DMS114 treated with DMSO at 0.1 percent for 48 hours (cell line): ENCODE results near the gene SEMA7A.

Experiments
- DNase-seq: peaks from one replicate; lab custom pipeline; 2025; ENCODE audit not compliant: unreplicated experiment; lab: John Stamatoyannopoulos, UW

SEMA7A gene

DNA sequence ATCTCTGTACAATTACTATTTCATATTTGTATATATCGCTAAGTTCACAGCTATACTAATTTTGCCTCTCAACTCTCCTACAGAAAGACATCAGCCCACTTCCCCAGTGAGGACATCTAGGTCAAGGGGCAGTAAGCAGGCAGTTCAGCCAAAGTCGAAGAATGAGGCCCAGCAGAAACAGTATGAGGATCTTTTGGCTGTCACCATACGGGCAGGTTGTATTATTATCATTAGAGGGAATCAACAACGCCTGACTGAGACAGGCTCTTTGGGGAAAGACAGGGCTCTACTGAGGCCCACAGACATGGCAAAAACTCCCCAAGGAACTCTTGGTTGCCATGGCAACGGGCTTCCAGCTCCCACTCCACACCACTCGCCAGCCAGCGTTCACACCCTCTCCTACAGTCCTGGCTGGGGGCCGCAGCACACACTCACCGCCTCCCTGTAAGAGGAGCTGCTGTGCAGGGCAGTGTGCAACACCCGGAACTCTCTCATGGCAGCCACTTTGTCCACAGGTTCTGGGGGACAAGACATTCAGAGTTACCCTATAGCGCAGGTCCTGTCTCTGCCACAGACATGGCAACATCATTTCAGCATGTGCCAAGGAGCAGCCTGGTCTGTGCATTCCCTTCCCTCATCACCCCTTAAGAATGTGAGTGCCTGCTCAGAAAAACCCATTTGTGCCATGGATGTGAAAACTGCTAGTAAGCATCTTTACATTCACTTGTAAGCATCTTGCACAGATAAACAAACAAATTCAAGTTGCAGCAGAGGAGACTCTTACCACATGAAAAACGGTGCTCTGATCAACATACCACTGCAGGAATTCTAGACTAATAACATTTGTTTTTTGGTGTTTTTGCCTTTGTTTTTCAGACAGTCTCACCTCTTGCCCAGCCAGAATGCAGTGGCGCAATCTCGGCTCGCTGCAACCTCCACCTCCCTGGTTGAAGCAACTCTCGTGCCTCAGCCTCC is 18.4 kb upstream of the SEMA7A start:
- no peak for DNase-seq

DNA sequence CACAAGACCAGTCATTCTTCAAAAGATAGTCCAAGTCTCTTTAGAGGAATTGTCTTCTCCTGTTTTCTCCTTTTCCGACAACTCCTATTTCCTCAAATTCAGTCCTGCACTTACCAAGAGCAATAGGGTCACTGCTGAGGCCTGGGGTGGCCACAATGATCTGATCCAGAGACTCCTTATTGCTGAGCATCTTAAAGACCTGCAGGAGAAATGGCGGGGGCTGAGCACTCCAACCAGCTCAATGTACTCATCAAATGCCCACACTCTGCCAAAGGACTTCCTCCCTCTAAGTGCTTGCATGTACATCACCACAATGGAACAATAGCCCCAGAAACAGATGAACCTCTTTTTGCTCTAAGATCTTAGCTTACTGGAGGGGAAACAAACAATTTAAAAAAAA is 17.6 kb upstream of the SEMA7A start:
- no peak for DNase-seq

DNA sequence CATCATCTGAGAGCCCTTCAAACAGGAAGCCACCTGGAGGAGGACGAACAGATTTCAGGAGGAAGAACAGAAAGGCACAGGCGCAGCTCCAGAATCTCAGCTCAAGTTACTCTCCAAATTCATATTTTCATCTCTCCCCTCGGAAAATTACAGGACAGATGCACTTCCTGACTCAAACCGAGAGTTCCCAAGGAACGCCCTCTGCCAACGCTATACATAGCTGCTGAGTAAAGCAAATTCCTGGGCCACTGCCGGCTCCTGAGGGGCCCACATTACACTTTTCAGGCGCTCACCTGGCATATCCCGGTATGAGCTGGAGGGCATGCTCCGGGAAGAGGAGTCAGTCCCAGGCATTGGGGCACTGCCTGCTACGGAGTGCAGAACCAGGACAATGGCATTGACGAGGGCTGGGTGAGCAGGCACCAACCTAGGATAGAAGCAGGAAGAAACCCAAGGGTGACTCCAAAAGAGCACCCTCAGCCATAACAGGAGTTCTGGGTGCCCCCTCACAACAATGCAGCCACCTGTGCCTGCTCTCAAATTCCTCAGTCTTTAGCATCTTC is 16.0 kb upstream of the SEMA7A start:
- DNase-seq = no peak

DNA sequence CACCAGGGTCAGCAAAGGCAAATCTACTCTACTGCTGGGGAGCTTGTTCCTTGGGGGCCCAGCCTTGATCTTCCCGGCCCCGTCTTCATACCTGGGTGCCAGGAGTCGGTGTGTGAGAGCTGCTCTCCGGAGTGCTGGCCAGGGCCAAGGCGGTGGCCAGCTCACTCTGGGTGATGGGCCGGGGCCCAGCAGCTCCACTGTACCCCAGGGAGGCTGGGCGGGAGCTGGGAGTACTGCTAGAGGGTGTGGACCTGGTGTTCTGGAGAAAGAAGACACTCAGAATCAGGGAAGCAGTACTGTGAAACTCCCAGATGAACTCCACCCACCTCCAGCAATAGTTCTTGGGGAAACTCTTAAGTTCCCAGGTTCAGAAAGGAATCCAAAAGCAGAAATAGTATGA is 15.3 kb upstream of the SEMA7A start:
- no peak for DNase-seq

DNA sequence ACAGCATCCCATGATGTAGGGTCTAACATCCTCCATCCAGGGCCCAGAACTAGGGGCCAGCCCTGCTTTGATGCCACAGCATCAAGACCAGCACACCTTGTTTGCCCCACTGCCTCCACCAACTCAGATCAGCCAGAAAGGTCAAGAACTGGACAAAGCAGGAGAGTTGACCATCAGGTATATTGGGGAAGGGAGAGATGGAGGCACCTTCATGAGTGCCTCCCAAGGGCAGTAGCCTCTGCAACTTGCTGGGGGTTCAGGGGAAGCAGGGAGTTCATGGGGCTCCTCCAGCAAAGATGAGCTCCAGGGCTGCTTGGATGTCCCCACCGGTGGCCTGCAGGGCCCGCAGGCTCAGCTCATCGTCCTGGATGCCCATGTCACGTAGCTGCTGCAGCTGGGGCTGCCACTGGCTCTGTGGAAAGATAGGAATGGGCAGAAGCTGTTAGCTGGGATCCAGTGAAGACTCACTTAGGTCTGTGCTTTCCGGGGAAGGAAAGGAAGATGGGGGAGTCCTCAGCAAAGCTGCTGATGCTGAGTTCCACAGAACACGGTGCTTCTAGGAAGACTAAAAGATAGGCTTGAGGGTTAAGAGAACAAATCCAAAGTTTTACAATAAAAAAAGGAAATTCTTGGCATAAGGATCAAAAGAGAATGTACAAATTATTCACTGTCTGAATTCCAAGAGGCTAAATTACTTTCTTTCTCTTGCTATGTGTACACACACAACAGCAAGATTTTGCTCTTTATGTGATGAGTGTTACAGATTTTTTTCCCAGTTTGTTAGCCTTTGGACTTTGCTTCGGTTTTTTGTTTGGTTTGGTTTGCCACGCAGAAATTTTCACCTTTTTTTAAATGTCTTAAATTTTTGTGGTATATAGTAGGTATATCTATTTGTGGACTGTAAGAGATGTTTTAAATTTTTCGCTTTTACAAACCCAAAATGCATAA is 12.3 kb upstream of the SEMA7A start:
- no peak for DNase-seq

DNA sequence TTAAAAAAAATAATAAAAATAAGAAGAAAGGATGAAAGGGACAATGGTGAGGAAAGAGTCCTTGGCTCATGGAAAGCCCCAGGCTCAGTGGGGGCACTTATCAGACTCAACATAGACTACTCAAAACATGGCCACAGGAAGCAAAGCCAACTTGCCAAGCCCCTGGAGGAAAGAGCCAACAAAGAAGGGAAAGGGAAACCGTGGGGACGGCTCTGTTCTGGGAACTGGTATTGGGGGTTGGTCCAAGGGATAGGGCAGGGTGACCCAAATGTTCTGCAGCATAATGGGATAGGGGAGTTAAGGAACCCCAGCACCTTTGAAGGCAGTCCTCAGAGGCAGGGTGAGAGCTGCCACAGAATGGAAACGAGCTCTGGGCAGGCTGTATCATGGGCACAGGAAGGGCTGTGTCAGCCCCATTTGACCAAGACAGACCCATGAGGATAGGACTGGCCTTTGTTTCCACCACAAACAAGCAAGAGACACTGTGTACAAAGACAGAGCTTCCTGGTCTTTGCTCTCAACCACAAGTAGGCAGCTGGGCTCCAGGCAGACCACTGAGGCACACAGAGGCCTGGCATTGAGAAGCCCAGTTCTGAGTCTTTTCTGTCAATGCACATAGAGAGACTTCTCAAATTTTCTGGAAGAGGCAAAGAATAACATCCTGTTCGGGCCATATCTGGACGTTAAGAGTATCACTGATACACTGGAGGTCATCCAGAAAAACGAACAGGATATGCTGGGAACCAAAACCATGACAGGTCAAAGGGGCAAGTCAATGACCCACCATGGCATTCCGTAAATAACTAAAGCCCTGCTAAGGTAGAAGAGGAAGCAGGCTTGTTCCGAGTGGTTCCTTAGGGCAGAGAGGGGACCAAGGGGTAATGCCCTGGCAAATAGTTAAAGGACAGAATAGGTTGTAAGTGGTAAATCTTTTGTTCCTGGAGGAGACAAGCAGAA is 10.6 kb upstream of the SEMA7A start:
- DNase-seq = no peak

DNA sequence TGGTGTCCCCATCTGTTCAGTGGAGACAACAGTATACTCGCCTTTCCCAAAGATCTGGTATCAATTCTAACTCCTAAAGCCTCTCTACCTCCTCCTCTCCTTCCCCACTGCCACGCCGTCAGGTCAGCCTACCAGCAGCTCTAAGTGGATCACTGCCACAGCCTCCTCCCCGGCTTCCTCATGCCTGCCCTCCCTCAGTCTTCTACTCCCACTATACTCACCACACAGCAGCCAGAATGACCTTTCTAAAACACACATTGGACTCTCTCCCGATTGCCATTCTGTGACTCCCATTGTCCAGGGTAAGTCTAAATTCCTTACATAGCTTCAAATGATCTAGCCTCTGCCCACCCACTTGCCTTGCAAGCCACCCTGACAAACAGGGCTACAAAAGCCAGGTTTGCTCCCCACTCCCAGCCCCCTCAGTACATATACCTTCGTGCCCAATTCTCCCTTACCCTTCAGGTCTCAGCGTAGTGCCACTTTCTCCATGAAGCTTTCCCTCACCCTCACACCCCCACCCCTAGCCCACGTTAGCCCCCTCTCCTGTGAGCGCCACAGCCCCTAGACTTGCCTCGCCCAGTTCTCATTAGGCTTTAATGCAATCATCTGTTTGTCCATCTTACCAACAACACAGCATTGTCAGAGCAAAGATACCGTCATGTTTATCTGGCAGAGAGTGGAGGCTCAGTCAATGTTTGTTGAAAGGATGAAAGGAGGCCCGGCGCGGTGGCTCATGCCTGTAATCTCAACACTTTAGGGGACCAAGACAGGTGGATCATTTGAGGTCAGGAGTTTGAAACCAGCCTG is 9.5 kb upstream of the SEMA7A start:
- DNase-seq = no peak

DNA sequence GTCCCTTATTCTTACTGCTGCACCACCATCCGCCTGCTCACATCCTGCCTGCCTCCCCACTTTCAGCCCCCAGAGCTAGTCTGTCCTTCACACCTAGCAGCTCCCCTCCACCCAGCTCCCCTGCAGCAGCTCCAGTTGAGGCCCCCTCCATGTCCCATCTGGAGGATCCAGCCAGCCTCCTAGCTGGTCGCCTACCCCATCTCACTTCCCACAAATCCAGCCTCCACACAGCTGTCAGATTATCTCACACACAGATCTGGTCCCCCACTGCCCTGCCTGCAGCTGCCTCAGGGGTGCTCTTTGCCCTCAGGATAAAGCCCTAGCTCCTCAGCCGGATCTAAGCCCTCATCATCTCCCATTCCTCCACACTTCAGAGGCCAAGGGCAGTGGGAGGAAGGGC is 8.8 kb upstream of the SEMA7A start:
- DNase-seq = no peak

DNA sequence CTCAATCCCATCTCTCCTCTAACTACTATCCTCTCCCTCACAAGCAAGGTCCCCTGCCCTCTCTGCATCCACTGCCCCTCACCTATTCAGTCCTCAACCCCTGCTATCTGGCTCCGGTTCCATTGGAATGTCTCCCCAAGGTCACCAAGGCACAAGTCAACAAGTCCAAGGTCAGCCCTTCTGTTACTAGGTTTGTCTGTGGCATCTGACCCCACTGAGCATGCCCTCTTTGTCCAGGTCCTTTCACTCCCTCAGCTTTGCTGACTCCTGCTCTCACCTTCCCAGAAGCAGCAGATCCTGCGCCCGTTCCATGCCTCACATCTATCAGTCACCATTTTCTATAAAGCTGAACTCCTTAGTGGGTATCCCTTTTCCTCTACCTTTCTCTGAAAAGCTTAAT is 8.3 kb upstream of the SEMA7A start:
- DNase-seq = no peak

DNA sequence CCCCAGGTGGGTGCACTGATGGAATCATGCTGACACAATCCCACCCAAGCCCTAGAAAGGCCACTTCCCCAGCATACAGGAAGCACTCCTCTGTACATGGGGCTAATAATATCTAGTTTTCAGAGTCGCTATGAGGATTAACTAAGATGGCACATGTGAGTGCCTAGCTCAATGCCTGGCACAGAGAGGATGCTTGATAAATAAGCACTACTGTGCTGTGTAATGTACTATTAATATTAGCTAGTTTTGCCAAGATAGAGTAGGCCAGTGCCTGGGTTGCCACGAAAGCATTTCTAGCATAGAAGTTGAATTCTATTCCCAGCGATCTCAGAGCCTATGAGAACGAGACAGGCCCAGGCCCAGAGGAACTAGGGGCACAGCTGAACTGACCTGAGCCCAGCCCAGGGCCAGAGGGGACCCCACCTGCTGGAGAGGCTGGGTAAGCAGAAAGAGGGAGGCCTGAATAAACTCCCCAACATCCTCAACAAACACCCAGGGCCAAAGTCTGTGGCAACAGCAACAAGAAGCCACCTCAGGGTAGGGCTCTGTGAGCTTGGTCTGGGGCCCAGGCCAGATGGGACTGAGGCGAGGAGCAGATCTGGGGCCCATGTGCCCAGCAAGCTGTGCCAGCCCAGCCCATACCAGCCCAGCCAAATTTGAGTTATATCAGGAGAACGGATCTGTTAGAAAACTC is 7.6 kb upstream of the SEMA7A start:
- DNase-seq = no peak

DNA sequence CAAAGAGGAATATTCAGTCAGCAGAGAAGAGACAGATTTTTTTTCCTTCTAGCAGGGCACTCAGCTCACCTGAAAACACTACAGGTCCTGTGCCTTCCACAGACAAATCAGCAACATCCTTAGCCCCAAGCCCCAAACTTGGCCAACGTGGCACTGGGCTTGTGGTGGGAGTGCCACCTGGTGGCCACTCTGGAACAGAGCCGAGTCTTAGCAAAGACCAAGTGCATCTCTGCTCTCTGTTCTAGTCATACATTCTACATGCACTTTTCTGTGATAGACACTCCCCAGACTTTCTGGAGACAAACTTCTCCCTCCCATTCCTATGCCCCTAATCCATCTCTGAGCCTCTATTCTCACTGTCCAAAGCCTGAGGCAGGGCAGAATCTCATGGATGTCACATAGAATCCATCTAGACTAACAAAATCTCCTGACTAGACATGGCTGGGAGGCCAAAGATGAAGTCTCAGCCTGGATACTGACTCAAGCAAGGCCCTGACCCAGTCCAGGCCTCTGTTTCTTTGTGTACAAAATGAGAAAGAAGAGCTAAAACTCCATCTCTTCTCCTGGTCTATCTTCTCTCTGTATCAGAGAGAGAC is 5.1 kb upstream of the SEMA7A start:
- DNase-seq = peak; percentile 72

DNA sequence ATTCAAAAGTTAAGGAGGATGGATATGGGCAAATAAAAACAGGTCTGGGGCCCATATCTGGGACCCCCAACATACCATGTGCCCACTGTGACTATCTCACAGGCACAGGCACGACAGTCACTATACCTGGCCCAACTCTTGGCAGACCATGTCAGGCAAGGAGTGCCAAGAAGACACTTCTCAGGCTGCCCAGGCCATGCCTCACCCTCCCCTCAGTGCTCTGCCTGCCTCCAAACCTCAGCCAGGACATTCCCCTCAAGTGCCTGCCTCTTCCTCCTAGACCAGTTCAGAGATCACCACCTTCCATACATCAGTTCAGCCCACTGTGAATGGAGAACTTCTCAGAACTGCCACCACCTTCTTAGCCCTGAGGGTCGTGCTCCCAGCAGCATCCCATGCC is 4.4 kb upstream of the SEMA7A start:
- no peak for DNase-seq

DNA sequence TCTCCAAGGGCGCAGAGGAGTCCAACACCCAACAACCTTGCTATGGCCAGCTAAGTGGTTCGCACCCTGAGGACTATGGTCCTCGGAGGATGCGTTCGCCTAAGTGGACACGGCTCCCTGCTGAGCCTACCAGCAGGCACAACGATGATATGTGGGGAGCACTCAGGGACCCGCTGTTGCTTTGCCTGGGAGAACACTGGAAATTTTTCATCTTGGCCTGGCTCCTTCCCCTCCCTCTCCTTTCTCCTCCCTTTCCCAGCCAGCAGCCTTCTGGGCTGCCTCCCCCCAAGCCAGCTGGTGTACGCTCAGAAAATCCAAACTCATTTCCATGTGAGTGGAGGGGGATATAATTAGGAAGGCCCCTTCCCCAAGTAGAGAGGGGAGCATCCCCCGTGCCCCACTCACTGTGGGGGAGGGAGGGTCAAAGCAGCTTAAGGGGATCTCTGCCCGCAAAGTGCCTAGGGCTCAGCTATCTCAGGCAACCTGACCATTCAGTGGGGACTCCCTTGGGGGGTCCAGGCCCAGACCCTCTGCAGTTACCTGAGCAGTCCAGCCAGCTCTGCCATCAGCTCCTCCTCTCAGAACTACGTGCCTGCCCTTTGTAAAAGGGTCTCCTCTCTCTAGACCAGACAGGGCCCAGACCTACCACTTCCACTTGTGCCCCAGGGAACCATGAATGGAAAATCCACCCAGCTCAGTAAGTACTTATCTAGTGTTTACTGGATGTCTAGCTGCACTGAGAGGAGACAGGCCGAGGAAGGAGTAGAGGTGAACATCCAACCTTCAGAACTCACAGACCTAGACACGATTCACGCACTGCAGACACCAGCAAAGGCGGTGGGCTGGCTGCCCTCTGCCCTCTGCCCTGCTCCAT is 742 bp upstream of the SEMA7A start:
- no peak for DNase-seq

DNA sequence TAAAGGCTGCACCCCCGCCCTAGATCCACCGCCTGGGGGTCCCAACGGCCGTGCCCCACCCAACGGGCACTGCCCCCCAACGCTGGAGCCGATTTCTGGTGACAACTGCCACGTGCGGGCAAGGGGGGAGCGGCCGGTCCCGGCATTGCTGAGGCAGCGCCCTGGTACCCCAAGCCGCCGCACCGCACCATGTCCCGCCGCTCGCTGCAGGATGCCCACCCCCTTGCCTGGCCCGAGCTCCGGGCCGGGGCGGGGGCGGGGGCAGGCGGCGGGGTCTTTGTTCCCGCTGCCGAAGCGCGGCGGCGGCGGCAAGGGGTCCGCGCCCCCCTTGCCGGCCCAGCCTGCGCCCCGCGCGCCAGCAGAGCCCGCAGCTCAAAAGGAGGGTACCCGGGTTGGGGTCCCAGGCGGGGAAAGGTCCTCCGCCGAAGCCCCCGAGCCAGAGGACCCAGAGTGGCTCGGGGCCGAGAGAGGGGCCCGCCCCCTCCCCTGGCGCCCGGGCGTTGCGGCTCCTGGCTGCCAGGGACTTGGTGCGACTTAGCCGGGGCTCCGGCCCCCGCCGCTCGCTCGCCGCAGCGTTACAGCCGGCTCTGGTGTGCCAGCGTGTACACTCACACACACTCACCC is 678 bp downstream of the SEMA7A start:
- DNase-seq = no peak

DNA sequence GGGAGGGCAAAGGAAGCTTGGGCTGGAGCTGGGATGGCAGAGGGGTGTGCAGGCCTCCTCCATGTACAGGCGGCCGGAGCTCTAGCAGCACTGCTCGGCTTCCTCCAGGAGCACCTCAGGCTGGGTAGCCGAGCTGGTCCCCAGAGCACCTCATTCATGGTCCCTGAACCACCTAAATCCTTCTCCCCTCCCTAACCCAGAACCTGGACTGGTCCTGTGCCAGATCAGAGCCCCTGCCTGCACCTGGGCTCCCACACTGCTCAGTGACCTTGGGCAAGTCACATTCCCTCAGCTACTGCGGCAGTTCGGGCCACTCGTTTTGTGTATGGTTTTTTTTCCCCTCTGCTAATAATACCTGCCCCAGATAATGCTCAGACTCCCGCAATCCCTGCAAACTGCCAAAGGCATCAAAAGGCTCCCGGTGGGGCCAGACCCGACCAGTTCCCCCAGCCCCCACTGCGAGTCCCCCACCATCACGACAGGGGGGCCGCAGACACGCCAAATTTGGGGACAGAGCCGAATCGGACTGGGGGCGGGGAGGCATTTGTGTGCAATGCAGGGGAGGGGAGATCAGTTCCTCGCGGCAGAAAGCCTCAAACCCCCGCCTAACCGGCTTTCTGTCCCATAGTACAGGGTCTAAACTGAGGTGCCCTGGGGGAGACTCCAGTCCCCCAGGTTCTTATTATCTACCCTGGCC is 1.3 kb downstream of the SEMA7A start:
- no peak for DNase-seq

DNA sequence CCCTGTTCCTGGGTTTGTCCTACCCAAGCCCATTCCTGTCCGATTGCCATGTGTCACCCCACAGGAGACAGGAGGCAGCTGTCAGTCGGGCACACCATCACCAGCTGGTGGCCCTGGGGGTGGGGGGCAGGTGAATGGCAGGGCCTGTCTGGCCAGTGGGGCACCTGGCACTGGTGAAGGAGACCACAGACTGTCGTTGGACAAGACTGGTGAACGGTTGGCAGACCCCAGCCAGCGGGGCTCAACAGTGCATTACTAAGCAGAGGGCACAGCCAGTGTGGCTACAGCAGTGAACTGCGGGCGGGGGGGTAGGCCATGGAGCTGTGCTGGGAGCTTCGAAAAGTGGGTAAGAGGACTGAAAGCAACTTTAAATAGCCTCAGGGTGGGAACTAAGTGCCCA is 2.1 kb downstream of the SEMA7A start:
- no peak for DNase-seq

DNA sequence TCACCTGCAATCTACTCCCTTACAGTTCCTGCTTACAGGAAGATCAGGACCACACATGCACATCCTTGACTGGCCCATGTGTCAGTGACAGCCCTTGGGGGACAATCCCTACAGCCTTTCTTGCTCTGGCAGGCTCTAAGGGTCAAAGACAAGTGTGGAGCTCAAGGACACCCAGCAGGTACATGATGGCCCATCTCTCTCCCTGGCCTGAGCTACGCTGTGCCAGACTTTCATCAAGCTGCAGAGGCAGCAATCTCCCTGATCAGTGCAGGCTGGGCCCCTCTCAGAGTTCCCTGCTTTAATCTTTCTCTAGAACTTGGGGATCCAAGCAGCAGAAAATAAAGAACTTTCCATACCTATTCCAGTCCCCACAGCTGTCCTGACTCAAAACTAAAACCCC is 2.6 kb downstream of the SEMA7A start:
- DNase-seq = no peak
